ENCODE results near the gene NPDC1.

NPDC1 gene

GRCh38 chr9:136990242-136990911, 55.6 kb downstream of the NPDC1 start:
- Histone ChIP-seq H3K4me2 (no peak overlapping the region), H3K4me3 (IDR thresholded peaks at IDR 0.05; ENCODE audit: insufficient read depth, low read depth, low read length) (no peak overlapping the region), H3K27me3 (ENCODE audit: insufficient read depth, low read depth) (peaks cover 59% of the 10 kb centered on the region), H4K20me1 (ENCODE audit: insufficient read depth) (no peaks in the 10 kb centered on the region), H3K27ac (no peak overlapping the region), H3K4me1 (ENCODE audit: low read depth, poor library complexity, severe bottlenecking) (peaks cover 9% of the 10 kb centered on the region), H2AFZ (ENCODE audit: low read depth) (no peak overlapping the region), H3K36me3 (ENCODE audit: insufficient read depth) (no peaks in the 10 kb centered on the region), H3K9ac (no peak overlapping the region), H3K79me2 (ENCODE audit: insufficient read depth, low read depth) (no peaks in the 10 kb centered on the region)
- TF ChIP-seq, protein P1, sequence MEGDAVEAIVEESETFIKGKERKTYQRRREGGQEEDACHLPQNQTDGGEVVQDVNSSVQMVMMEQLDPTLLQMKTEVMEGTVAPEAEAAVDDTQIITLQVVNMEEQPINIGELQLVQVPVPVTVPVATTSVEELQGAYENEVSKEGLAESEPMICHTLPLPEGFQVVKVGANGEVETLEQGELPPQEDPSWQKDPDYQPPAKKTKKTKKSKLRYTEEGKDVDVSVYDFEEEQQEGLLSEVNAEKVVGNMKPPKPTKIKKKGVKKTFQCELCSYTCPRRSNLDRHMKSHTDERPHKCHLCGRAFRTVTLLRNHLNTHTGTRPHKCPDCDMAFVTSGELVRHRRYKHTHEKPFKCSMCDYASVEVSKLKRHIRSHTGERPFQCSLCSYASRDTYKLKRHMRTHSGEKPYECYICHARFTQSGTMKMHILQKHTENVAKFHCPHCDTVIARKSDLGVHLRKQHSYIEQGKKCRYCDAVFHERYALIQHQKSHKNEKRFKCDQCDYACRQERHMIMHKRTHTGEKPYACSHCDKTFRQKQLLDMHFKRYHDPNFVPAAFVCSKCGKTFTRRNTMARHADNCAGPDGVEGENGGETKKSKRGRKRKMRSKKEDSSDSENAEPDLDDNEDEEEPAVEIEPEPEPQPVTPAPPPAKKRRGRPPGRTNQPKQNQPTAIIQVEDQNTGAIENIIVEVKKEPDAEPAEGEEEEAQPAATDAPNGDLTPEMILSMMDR (conservative IDR thresholded peaks at IDR 0.05; ENCODE audit: low read depth, low read length): no peak
